Right lobe of liver (tissue), 6 donors: Measurements from ENCODE around the gene RNASE4. TPM values are rescaled to one million over a fixed set of nuclear protein-coding genes. Genes with fewer than 3 reads are reported as not detected.
"Not testable (repeated sequence)": the region's sequence is repeated elsewhere in the genome, so short reads cannot be mapped to it uniquely, and the experiment has no call there.

Experiments used
- ATAC-seq, 4 donors: fragments of 200-7000 bp; cut with Tn5 transposase; one replicate each; pipeline ENCODE4 v1.9.1; 2020; ENCODE audit warnings: mild to moderate bottlenecking in 4 of 4, moderate library complexity in 4 of 4
- DNase-seq, 3 donors: peaks; one replicate each; pipeline ENCODE4 v3.0.0-alpha.2; 2020
- H3K27ac ChIP-seq, 3 donors: fragments of 200-600 bp; one replicate each; pipeline ENCODE4 v1.8.0; 2022
- H3K27me3 ChIP-seq, 2 donors: fragments of 200-600 bp; one replicate each; pipeline ENCODE4 v1.8.0; 2022
- H3K36me3 ChIP-seq, 4 donors: fragments of 200-600 bp; sonication (generic) in 1 of 4; one replicate each; pipeline versions ENCODE4 v1.5.1 to v1.8.0; 2017 to 2022; ENCODE audit warnings: control low read depth in 1 of 4
- H3K4me1 ChIP-seq, 4 donors: fragments of 200-600 bp; sonication (generic) in 1 of 4; one replicate each; pipeline versions ENCODE4 v1.5.1 to v1.8.0; 2017 to 2022; ENCODE audit warnings: control low read depth in 1 of 4
- H3K4me3 ChIP-seq, 3 donors: fragments of 200-600 bp; one replicate each; pipeline ENCODE4 v1.8.0; 2022
- H3K9me3 ChIP-seq, 4 donors: fragments of 200-600 bp; sonication (generic) in 1 of 4; one replicate each; pipeline versions ENCODE4 v1.5.1 to v1.8.0; 2017 to 2022; ENCODE audit warnings: control low read depth in 1 of 4
- CTCF ChIP-seq, 4 donors: fragments of 200-600 bp in 3 of 4; fragments of 450-650 bp in 1 of 4; IDR thresholded peaks; one replicate each; pipeline versions ENCODE4 v1.5.1 to v1.8.0; 2016 to 2022; ENCODE audit warnings: antibody characterized with exemption in 4 of 4, mild to moderate bottlenecking in 2 of 4
- POLR2A ChIP-seq: fragments of 450-650 bp; IDR thresholded peaks from one replicate; pipeline ENCODE4 v1.6.1; 2017; ENCODE audit warnings: antibody characterized with exemption, mild to moderate bottlenecking
- WGBS: methylation state at CpG from one replicate; pipeline ENCODE4 v1.1.6; 2018; ENCODE audit warnings: low coverage, low lambda C conversion rate; ENCODE audit not compliant: insufficient coverage; ENCODE audit errors: missing lambda C conversion rate; 5-methylcytosine and 5-hydroxymethylcytosine counted together
- intact Hi-C, 2 donors: fragments of 100-400 bp; cut with DNase I; formaldehyde crosslinking; loops; one replicate each; pipeline versions ENCODE4 v1.11.2 to v1.14.1; 2022
- total RNA-seq, 6 experiments: library from RNA; depleted of rRNA in 2 of 6; stranded (reverse); fragments of >200 nt in 2 of 6; fragmentation: NEBNext Ultra II Directional in 3 of 6; extraction: Animal tissue kit (Norgen Biotek cat#: 25700) in 3 of 6; gene quantifications; one replicate each; pipeline versions ENCODE4 v1.1.0 to v1.2.4, GENCODE V29; 2016 to 2023
- donor health status: DM: no; HTN: yes; CAD: no.
- donor health status: DM: no; HTN: no; CAD: no.
- donor health status: DM: no; HTN: no; CAD: no.
- donor health status: DM: no; HTN: yes; CAD: no.
- donor health status: DM: no; HTN: yes; CAD: no.

RNASE4 gene
- total RNA-seq, 6 experiments from 2014 or later = 129 to 175 (median 151) TPM

- TF ChIP-seq CTCF (IDR thresholded peaks at IDR 0.05) = no peak
- TF ChIP-seq POLR2A = no peak
- Histone ChIP-seq H3K9me3 (no peaks in the 10 kb centered on the region), H3K4me1 (no peaks in the 10 kb centered on the region), H3K27ac (no peak overlapping the region), H3K4me3 (no peak overlapping the region), H3K36me3 (peaks cover 0 to 27% (median 10%) of the 10 kb centered on the region in 4 donors), H3K27me3 (no peaks in the 10 kb centered on the region)
- intact Hi-C loops = no loop called here
- ATAC-seq (no peak), DNase-seq (no peak)
Measured at GRCh38 chr14:20698018-20698329, 13.6 kb downstream of the RNASE4 start.

- intact Hi-C loops = no loop called here
- H3K4me3 ChIP-seq = no peak overlapping the region
- no peaks in the 10 kb centered on the region for H3K9me3 ChIP-seq
- 86% methylated on average over 4 of the region's 5 CpGs for WGBS
- H3K27ac ChIP-seq = no peak overlapping the region
- peaks cover 0 to 19% (median 8%) of the 10 kb centered on the region in 4 donors for H3K36me3 ChIP-seq
- TF ChIP-seq POLR2A = no peak
- TF ChIP-seq CTCF (IDR thresholded peaks at IDR 0.05) = no peak
- no peak for ATAC-seq
- DNase-seq = no peak
- no peaks in the 10 kb centered on the region for H3K4me1 ChIP-seq
- H3K27me3 ChIP-seq = no peaks in the 10 kb centered on the region
Measured at GRCh38 chr14:20698934-20699333, 14.6 kb downstream of the RNASE4 start.

DNA sequence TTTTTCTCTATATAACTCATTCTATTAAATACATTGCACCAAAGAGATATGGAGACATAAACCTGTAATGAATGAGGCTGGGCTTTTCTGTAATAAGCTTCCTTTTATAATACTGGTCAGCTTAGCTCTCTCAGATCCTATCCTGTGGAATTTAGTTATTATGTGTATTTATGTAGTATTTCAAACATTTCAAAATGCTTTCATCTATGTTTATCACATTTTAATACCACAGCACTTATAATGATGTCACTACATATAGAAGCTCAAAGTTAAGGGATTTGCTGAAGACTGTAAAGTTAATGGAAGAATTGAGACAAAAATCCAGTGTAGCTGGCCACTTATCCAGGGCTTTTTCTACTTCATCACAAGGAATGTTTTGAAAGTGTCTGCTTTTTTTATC lies 15.6 kb downstream of the RNASE4 start:
- no peaks in the 10 kb centered on the region for H3K9me3 ChIP-seq
- H3K27me3 ChIP-seq = no peaks in the 10 kb centered on the region
- H3K4me3 ChIP-seq = no peak overlapping the region
- intact Hi-C loops = no loop called here
- TF ChIP-seq CTCF (IDR thresholded peaks at IDR 0.05) = no peak
- TF ChIP-seq POLR2A = peak; percentile 2
- ATAC-seq = no peak
- no peak overlapping the region for H3K27ac ChIP-seq
- no peaks in the 10 kb centered on the region for H3K4me1 ChIP-seq
- H3K36me3 ChIP-seq = peaks cover 0 to 13% (median 7%) of the 10 kb centered on the region in 4 donors
- no peak for DNase-seq

- H3K4me3 ChIP-seq, H3K4me1 ChIP-seq, DNase-seq, H3K9me3 ChIP-seq, intact Hi-C loops, H3K27ac ChIP-seq, ATAC-seq, H3K27me3 ChIP-seq: not testable (repeated sequence)
- WGBS = 95% methylated on average over 6 of the region's 7 CpGs
- peaks cover 0 to 11% (median 6%) of the 10 kb centered on the region in 4 donors for H3K36me3 ChIP-seq
Measured at GRCh38 chr14:20700965-20701364, 16.6 kb downstream of the RNASE4 start.

GRCh38 chr14:20706657-20707355 lies 22.4 kb downstream of the RNASE4 start:
- DNase-seq = no peak
- no peaks in the 10 kb centered on the region for H3K4me1 ChIP-seq
- no peaks in the 10 kb centered on the region for H3K9me3 ChIP-seq
- WGBS = 43% methylated on average over 4 of the region's 4 CpGs
- H3K4me3 ChIP-seq = no peak overlapping the region
- intact Hi-C loops = no loop called here
- no peak overlapping the region for H3K27ac ChIP-seq
- ATAC-seq = peak; percentile 28 to 66 (median 41)
- TF ChIP-seq POLR2A (no peak), CTCF (IDR thresholded peaks at IDR 0.05) (no peak)
- no peaks in the 10 kb centered on the region for H3K27me3 ChIP-seq
- H3K36me3 ChIP-seq = no peaks in the 10 kb centered on the region
